Prostate gland (tissue), 2 donors: ENCODE data around the gene TMEM88. TPM values are rescaled to one million over a fixed set of nuclear protein-coding genes. Genes with fewer than 3 reads are reported as not detected.

ENCODE experiments used
- DNase-seq: peaks from one replicate; pipeline ENCODE4 v3.0.0-alpha.2; 2019; ENCODE audit warnings: low spot score
- H3K27ac ChIP-seq, 2 donors: fragments of 200-600 bp; sonication (generic); 2 replicates each; pipeline ENCODE4 v1.5.1; 2017 to 2019
- H3K27me3 ChIP-seq: fragments of 200-600 bp; sonication (generic); replicated peaks from 2 replicates; pipeline ENCODE4 v1.5.1; 2019; ENCODE audit not compliant: insufficient read depth
- H3K36me3 ChIP-seq, 2 donors: fragments of 200-600 bp; sonication (generic); 1 replicate in 1 of 2; 2 replicates in 1 of 2; pipeline versions ENCODE4 v1.5.1 to v1.8.1; 2017 to 2019
- H3K4me1 ChIP-seq: fragments of 200-600 bp; sonication (generic); replicated peaks from 2 replicates; pipeline ENCODE4 v1.5.1; 2019
- H3K4me3 ChIP-seq, 2 donors: fragments of 200-600 bp; sonication (generic); 2 replicates each; pipeline ENCODE4 v1.5.1; 2017 to 2019
- H3K9me3 ChIP-seq: fragments of 200-600 bp; sonication (generic); 2 replicates; pipeline ENCODE4 v1.5.1; 2017
- POLR2A ChIP-seq: fragments of 450-650 bp; IDR thresholded peaks from one replicate; pipeline ENCODE4 v1.6.1; 2016; ENCODE audit warnings: antibody characterized with exemption, mild to moderate bottlenecking
- POLR2AphosphoS5 ChIP-seq: sonication (generic); formaldehyde crosslinking; IDR thresholded peaks from one replicate; pipeline ENCODE4 v1.6.1; 2017; ENCODE audit warnings: antibody characterized with exemption
- WGBS: methylation state at CpG from one replicate; pipeline ENCODE4 v1.1.5; 2018; 5-methylcytosine and 5-hydroxymethylcytosine counted together
- intact Hi-C: fragments of 100-400 bp; cut with DNase I; formaldehyde crosslinking; loops from one replicate; pipeline ENCODE4 v1.14.2; 2022
- total RNA-seq, 2 donors: library from RNA; depleted of rRNA; stranded (reverse); fragments of >200 nt; gene quantifications; one replicate each; pipeline ENCODE4 v1.1.0, GENCODE V29; 2016
- TF ChIP-seq, protein P1 (sequence below), 4 experiments: fragments of 200-600 bp in 2 of 4; fragments of 450-650 bp in 2 of 4; sonication (generic) in 2 of 4; IDR thresholded peaks; 1 replicate in 3 of 4; 2 replicates in 1 of 4; pipeline ENCODE4 v1.5.1; 2016 to 2019; ENCODE audit warnings: antibody characterized with exemption in 4 of 4, mild to moderate bottlenecking in 2 of 4, moderate library complexity in 2 of 4

The TMEM88 gene
- total RNA-seq, 2 donors from 2014 or later = 11.1 to 15.7 TPM

DNA sequence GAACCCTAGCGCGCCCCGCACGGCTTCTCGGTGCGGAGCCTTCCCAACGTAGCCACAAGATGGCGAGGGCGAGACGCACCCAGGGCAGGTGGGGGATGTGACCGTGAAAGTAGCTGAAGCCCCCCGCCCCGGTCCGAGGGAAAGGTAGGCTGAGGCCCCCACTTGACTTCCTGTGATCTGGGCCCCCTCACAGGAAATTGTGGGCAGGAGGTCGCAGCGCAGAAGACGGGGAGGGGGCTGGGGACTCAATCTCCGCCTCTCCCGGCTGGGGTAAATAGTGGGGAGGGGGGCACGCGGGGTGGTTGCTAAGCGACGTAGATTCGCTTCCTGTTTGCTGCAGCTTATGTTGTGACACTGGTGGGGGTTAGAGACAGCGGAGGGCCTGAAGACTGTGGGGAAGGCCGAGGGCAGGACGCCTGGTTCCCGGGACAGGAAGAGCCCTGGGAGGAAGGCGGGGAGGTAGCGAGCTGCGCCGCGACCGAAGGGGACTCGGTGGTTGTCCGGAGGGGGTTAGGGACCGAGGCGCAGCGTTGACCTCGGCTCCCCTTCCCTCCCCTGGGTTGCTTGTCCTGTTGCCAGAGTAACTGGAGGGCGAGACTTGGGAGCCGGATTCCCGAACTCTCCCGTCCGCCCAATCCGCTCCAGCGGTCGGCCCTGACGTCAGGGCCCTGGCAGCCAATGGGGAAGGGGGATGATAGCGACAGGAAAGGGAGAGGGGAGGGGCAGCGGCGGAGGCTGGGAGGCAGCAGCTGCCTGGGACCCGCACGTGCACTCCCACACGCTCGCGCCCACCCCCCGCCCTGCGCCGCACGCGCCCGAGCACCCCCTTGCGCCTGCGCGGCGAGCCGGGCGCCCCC, 19.7 kb upstream of the TMEM88 start:
- intact Hi-C loops = loop anchor here (10.0 kb wide), 1 partner anchor 600 kb away; the partner anchor contains the start of genes DVL2 and PHF23
- Histone ChIP-seq H3K27me3 (no peaks in the 10 kb centered on the region), H3K9me3 (no peaks in the 10 kb centered on the region), H3K4me1 (peaks cover 22% of the 10 kb centered on the region), H3K4me3 (peak overlapping the region; percentile 75 to 83), H3K36me3 (no peaks in the 10 kb centered on the region), H3K27ac (peak overlapping the region; percentile 95 to 98)
- under 1% methylated on average over 62 of the region's 69 CpGs for WGBS
- TF ChIP-seq, protein P1, sequence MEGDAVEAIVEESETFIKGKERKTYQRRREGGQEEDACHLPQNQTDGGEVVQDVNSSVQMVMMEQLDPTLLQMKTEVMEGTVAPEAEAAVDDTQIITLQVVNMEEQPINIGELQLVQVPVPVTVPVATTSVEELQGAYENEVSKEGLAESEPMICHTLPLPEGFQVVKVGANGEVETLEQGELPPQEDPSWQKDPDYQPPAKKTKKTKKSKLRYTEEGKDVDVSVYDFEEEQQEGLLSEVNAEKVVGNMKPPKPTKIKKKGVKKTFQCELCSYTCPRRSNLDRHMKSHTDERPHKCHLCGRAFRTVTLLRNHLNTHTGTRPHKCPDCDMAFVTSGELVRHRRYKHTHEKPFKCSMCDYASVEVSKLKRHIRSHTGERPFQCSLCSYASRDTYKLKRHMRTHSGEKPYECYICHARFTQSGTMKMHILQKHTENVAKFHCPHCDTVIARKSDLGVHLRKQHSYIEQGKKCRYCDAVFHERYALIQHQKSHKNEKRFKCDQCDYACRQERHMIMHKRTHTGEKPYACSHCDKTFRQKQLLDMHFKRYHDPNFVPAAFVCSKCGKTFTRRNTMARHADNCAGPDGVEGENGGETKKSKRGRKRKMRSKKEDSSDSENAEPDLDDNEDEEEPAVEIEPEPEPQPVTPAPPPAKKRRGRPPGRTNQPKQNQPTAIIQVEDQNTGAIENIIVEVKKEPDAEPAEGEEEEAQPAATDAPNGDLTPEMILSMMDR (IDR thresholded peaks at IDR 0.05) = peak; percentile 67 to 95 (median 86)
- peak; percentile 87 for TF ChIP-seq POLR2A
- TF ChIP-seq POLR2AphosphoS5 = peak; percentile 93
- DNase-seq = peak; percentile 97

DNA sequence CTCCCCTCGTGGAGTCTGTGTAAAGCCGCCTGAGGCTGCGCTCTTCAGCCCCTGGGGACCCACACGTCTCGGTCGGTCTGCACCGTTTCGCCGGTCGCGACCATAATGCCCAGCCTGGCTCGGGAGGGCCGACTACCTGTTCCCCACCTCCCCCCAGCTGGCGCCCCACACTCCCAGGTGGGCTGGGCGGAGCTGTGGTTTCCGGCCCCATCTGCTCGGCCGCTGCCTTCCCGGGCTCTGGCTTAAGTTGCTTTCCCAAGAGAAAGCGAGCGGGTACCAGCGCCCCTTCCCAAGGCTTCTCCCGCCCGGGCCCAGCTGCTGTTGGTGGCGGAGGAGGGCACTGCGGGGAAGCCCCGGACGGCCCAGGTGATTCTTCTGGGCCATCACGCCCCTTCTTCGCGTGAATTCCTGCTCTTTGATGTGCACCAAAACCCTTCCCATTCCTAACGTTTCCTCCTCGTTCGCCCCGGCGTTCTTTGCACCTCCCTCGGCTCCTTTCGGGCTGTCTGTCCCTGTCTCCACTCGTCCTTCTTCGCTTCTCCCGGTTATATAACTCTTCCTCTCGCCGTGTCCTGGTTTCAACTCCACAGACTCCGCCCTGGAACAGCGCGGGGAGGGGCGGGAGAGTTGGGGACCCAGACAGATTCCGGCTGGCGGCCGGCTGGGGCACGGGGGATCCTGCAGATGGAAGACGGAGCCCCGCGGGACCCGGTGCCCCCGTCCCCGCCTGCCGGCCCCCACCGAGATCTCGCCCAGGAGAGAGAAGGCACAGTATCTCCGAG, 18.9 kb upstream of the TMEM88 start:
- under 1% methylated on average over 59 of the region's 61 CpGs for WGBS
- Histone ChIP-seq H3K9me3 (no peaks in the 10 kb centered on the region), H3K4me3 (peak overlapping the region; percentile 75 to 83), H3K27me3 (no peaks in the 10 kb centered on the region), H3K4me1 (peaks cover 22% of the 10 kb centered on the region), H3K36me3 (no peaks in the 10 kb centered on the region), H3K27ac (peak overlapping the region; percentile 95 to 98)
- peak; percentile 68 for DNase-seq
- intact Hi-C loops = loop anchor here (10.0 kb wide), 1 partner anchor 601 kb away; the partner anchor contains the start of genes DVL2 and PHF23
- TF ChIP-seq POLR2AphosphoS5 (peak; percentile 79), POLR2A (peak; percentile 61)
- TF ChIP-seq, protein P1 (IDR thresholded peaks at IDR 0.05) = peak in 1 of 4 experiments; percentile 6

DNA sequence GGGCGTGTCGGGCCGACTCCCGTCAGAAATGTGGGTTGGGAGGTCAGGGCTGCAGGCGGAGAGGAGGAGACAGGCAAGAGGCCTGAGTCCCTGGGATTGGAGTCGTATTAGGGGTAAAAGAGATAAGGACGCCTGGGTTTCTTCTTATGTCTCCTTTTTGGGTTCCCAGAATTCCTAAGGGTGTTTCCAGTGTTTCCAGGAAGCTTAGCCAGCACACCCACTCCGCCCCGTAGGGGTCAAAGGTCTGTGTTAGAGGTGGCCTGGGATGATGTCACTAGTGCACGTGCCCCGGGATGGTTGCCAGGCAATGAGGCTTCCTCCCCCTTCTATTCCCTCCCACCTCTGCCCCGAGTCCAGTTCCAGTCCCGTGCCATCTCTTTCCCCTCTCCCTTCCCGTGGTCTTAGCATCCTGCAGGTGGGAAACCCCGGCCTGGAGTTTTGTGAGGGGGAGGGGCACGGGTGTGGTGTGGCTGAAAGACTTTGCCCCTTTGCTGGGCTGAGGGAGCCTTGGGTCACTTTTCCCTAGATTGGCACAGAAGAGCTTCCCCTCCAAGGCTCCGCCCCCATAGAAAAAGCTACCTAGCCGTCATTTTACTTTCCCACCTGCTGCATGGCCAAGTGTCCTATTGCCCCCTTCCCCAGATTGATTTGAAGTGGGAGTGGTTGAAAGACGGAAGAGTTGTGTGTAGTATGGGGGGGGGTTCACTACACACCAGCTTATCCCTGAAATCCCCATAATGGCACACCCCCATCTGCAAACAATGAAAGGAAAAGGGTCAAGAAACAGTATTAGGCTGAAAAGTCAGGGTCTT, 18.1 kb upstream of the TMEM88 start:
- TF ChIP-seq POLR2AphosphoS5 = peak; percentile 69
- TF ChIP-seq, protein P1 (IDR thresholded peaks at IDR 0.05) = no peak
- Histone ChIP-seq H3K9me3 (no peaks in the 10 kb centered on the region), H3K27ac (peak overlapping the region; percentile 95 to 98), H3K36me3 (no peaks in the 10 kb centered on the region), H3K27me3 (no peaks in the 10 kb centered on the region), H3K4me3 (peak overlapping the region; percentile 75 to 83), H3K4me1 (peaks cover 22% of the 10 kb centered on the region)
- DNase-seq = peak; percentile 58
- WGBS = 2% methylated on average over 19 of the region's 19 CpGs
- intact Hi-C loops = loop anchor here (10.0 kb wide), 1 partner anchor 602 kb away; the partner anchor contains the start of genes DVL2 and PHF23

DNA sequence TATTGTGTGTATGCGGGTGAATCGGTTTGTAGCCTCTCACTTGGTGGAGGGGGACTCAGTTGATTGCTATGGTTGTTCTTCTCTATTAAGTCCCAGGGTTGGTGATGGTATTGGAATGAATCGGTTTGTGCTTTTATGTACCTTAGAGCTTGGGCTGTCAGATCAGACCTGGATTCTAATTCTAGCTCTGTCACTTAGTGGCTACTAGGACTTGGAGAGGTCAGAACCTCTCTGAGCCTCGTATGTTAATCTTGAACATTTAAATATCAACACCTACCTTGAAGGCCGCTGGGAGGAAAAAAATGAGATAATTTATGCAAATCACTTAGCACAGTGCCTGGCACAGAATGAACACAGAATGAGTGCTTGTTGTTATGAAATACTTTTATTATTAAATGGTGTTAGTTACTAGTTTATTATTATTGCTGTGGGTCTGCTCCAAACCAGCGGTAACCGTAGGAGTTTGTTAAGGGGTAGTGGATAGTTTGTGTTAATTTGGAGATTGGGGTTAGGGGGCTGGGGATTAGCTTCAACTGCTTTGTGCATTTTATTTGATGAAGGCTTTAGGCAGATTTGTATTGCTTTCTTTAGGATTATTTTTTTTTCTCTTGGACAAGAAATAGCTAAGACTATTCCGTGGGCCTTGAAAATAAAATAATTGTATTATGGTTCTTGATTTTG, 17.3 kb upstream of the TMEM88 start:
- peak overlapping the region; percentile 3 to 83 for H3K4me3 ChIP-seq
- H3K4me1 ChIP-seq = peaks cover 22% of the 10 kb centered on the region
- WGBS = 7% methylated on average over 8 of the region's 8 CpGs
- DNase-seq = no peak
- TF ChIP-seq, protein P1 (IDR thresholded peaks at IDR 0.05) = no peak
- no peak for TF ChIP-seq POLR2AphosphoS5
- TF ChIP-seq POLR2A = no peak
- no peaks in the 10 kb centered on the region for H3K9me3 ChIP-seq
- H3K36me3 ChIP-seq = no peaks in the 10 kb centered on the region
- H3K27me3 ChIP-seq = no peaks in the 10 kb centered on the region
- intact Hi-C loops = loop anchor here (10.0 kb wide), 1 partner anchor 603 kb away; the partner anchor contains the start of genes DVL2 and PHF23
- H3K27ac ChIP-seq = peak overlapping the region; percentile 95 to 98
